Activated T-cell treated with anti-CD3 and anti-CD28 coated beads, Interleukin-2, amount 50 U/mL, for 48 hours (primary cell): Measurements from ENCODE around the gene CASQ1.

Experiments used
- DNase-seq, 2 experiments: peaks; one replicate each; pipeline ENCODE4 v3.0.0-alpha.2; 2020

Gene CASQ1

GRCh38 chr1:160168609-160169369 is 21.6 kb upstream of the CASQ1 start:
- DNase-seq = no peak

- peak; percentile 47 to 55 for DNase-seq
Measured at GRCh38 chr1:160169553-160170399, 20.6 kb upstream of the CASQ1 start.

- DNase-seq = no peak
Measured at GRCh38 chr1:160171354-160171753, 19.0 kb upstream of the CASQ1 start.

- DNase-seq = no peak
Measured at GRCh38 chr1:160171980-160172379, 18.4 kb upstream of the CASQ1 start.

- DNase-seq = no peak
Measured at GRCh38 chr1:160177231-160177630, 13.1 kb upstream of the CASQ1 start.

- no peak for DNase-seq
Measured at GRCh38 chr1:160177667-160178066, 12.7 kb upstream of the CASQ1 start.

GRCh38 chr1:160178731-160179130 is 11.6 kb upstream of the CASQ1 start:
- no peak for DNase-seq

- DNase-seq = no peak
Measured at GRCh38 chr1:160179336-160179735, 11.0 kb upstream of the CASQ1 start.

GRCh38 chr1:160186246-160186645 is 4.1 kb upstream of the CASQ1 start:
- no peak for DNase-seq

GRCh38 chr1:160186729-160187128 is 3.6 kb upstream of the CASQ1 start:
- no peak for DNase-seq

- DNase-seq = no peak
Measured at GRCh38 chr1:160187407-160187806, 3.0 kb upstream of the CASQ1 start.

GRCh38 chr1:160188341-160188740 is 2.0 kb upstream of the CASQ1 start:
- DNase-seq = no peak

- no peak for DNase-seq
Measured at GRCh38 chr1:160191756-160192155, 1.4 kb downstream of the CASQ1 start.

GRCh38 chr1:160192234-160192633 is 1.9 kb downstream of the CASQ1 start:
- DNase-seq = no peak

- peak; percentile 88 to 89 for DNase-seq
Measured at GRCh38 chr1:160193091-160193819, 2.9 kb downstream of the CASQ1 start.

- DNase-seq = no peak
Measured at GRCh38 chr1:160193832-160194736, 3.7 kb downstream of the CASQ1 start.

GRCh38 chr1:160194737-160195059 is 4.3 kb downstream of the CASQ1 start:
- no peak for DNase-seq

GRCh38 chr1:160196143-160196542 is 5.8 kb downstream of the CASQ1 start:
- DNase-seq = no peak

- DNase-seq = no peak
Measured at GRCh38 chr1:160197231-160197630, 6.9 kb downstream of the CASQ1 start.

GRCh38 chr1:160200786-160201185 is 10.4 kb downstream of the CASQ1 start:
- DNase-seq = no peak

GRCh38 chr1:160204526-160205241 is 14.3 kb downstream of the CASQ1 start:
- no peak for DNase-seq
